GM12878 (cell line): ENCODE data around the gene IFITM5. TPM values are rescaled to one million over a fixed set of nuclear protein-coding genes. Genes with fewer than 3 reads are reported as not detected.

Experiments used
- BACH1 ChIP-seq: fragments of 450-650 bp; IDR thresholded peaks from 2 replicates; pipeline ENCODE4 v1.6.1; 2017; ENCODE audit warnings: mild to moderate bottlenecking, borderline replicate concordance
- BHLHE40 ChIP-seq, 2 experiments: fragments of 450-650 bp in 1 of 2; IDR thresholded peaks; 2 replicates each; pipeline ENCODE4 v1.6.1; 2011 to 2017; ENCODE audit warnings: low read depth in 2 of 2, borderline replicate concordance in 1 of 2, improper control_type of control experiment in 1 of 2, low read length in 1 of 2, mild to moderate bottlenecking in 1 of 2
- BRCA1 ChIP-seq: IDR thresholded peaks from 2 replicates; pipeline ENCODE4 v1.6.1; 2011; ENCODE audit warnings: low read depth, low read length, improper control_type of control experiment
- DPF2 ChIP-seq: fragments of 450-650 bp; IDR thresholded peaks from 2 replicates; pipeline ENCODE4 v1.6.1; 2017; ENCODE audit warnings: mild to moderate bottlenecking
- EP300 ChIP-seq, 2 experiments: fragments of 150-350 bp in 1 of 2; IDR thresholded peaks; 2 replicates each; pipeline ENCODE4 v1.6.1; 2011 to 2012; ENCODE audit warnings: low read depth in 2 of 2, low read length in 2 of 2, borderline replicate concordance in 1 of 2, improper control_type of control experiment in 1 of 2, inconsistent platforms in 1 of 2; ENCODE audit not compliant: control insufficient read depth in 1 of 2
- HDAC6 ChIP-seq: fragments of 200-600 bp; sonication (generic); IDR thresholded peaks from one replicate; pipeline ENCODE4 v1.8.0; 2017; ENCODE audit warnings: antibody characterized with exemption; ENCODE audit not compliant: unreplicated experiment
- IKZF1 ChIP-seq: fragments of 450-650 bp; conservative IDR thresholded peaks from 2 replicates; pipeline ENCODE4 v1.6.1; 2017; ENCODE audit warnings: antibody characterized with exemption, mild to moderate bottlenecking
- JUND ChIP-seq: IDR thresholded peaks from 2 replicates; pipeline ENCODE4 v1.6.1; 2012; ENCODE audit warnings: low read depth, mild to moderate bottlenecking, low read length, improper control_type of control experiment, moderate library complexity
- KLF5 ChIP-seq: fragments of 450-650 bp; IDR thresholded peaks from 2 replicates; pipeline ENCODE4 v1.6.1; 2014; ENCODE audit warnings: mild to moderate bottlenecking; ENCODE audit not compliant: partially characterized antibody
- MEF2A ChIP-seq: IDR thresholded peaks from 2 replicates; pipeline ENCODE4 v1.6.1; 2011; ENCODE audit warnings: low read depth, mild to moderate bottlenecking, low read length, moderate library complexity; ENCODE audit not compliant: insufficient read depth
- MTA2 ChIP-seq: fragments of 450-650 bp; IDR thresholded peaks from 2 replicates; pipeline ENCODE4 v1.6.1; 2016; ENCODE audit warnings: low read depth, mild to moderate bottlenecking, moderate library complexity
- MTA3 ChIP-seq: IDR thresholded peaks from 2 replicates; pipeline ENCODE4 v1.6.1; 2012; ENCODE audit warnings: low read length, inconsistent platforms, borderline replicate concordance
- NFYA ChIP-seq: IDR thresholded peaks from 2 replicates; pipeline ENCODE4 v1.6.1; 2011; ENCODE audit warnings: low read depth, mild to moderate bottlenecking, low read length, improper control_type of control experiment, borderline replicate concordance
- RAD21 ChIP-seq: IDR thresholded peaks from 2 replicates; pipeline ENCODE4 v1.6.1; 2011; ENCODE audit warnings: mild to moderate bottlenecking, low read depth, low read length, moderate library complexity; ENCODE audit not compliant: insufficient read depth
- RBBP5 ChIP-seq: fragments of 200-600 bp; sonication (generic); conservative IDR thresholded peaks from 2 replicates; pipeline ENCODE4 v1.6.1; 2016
- RELA ChIP-seq: fragments of 450-650 bp; IDR thresholded peaks from 2 replicates; pipeline ENCODE4 v1.8.0; 2014; ENCODE audit warnings: borderline replicate concordance; ENCODE audit not compliant: partially characterized antibody
- SUPT20H ChIP-seq: IDR thresholded peaks from 2 replicates; pipeline ENCODE4 v1.6.1; 2011; ENCODE audit warnings: low read depth, mild to moderate bottlenecking, low read length, moderate library complexity, borderline replicate concordance; ENCODE audit not compliant: control insufficient read depth
- YBX1 ChIP-seq: fragments of 450-650 bp; IDR thresholded peaks from 2 replicates; pipeline ENCODE4 v1.6.1; 2016; ENCODE audit warnings: antibody characterized with exemption
- ZBED1 ChIP-seq: IDR thresholded peaks from 2 replicates; pipeline ENCODE4 v1.6.1; 2016; ENCODE audit warnings: borderline replicate concordance
- ZNF24 ChIP-seq: fragments of 450-650 bp; IDR thresholded peaks from 2 replicates; pipeline ENCODE4 v1.6.1; 2017; ENCODE audit warnings: antibody characterized with exemption, mild to moderate bottlenecking
- ZSCAN29 ChIP-seq: fragments of 450-650 bp; IDR thresholded peaks from 2 replicates; pipeline ENCODE4 v1.6.1; 2017; ENCODE audit warnings: mild to moderate bottlenecking, moderate library complexity
- polyA plus RNA-seq, 11 experiments: library from polyadenylated mRNA; depleted of rRNA in 4 of 11; unstranded in 6 of 11; stranded (reverse) in 5 of 11; fragments of >200 nt; fragmentation: Nextera tagmentation in 4 of 11; fragmentation: Illumina TruSeq in 1 of 11; extraction: Ambion mirVana in 4 of 11; extraction: Trizol in 1 of 11; gene quantifications; 1 replicate in 1 of 11; 2 replicates in 10 of 11; pipeline versions ENCODE4 v1.2.1 to v1.2.3, GENCODE V29; 2011 to 2016; ENCODE audit warnings: inconsistent platforms in 2 of 11, missing spikeins in 2 of 11, low read depth in 1 of 11
- total RNA-seq, 4 experiments: library from RNA; depleted of rRNA in 3 of 4; stranded (reverse); fragments of >200 nt in 3 of 4; fragmentation: Illumina TruSeq in 1 of 4; extraction: Trizol in 1 of 4; gene quantifications; 2 replicates each; pipeline versions ENCODE4 v1.2.1 to v1.2.3, GENCODE V29; 2013 to 2021
- TF ChIP-seq, protein P1 (sequence below): fragments of 450-650 bp; IDR thresholded peaks from 2 replicates; pipeline ENCODE4 v1.6.1; 2017; ENCODE audit warnings: mild to moderate bottlenecking, moderate library complexity
- TF ChIP-seq, protein P2 (sequence below): IDR thresholded peaks from 2 replicates; pipeline ENCODE4 v1.6.1; 2012; ENCODE audit warnings: low read depth, low read length, improper control_type of control experiment
- TF ChIP-seq, protein P3 (sequence below): fragments of 450-650 bp; conservative IDR thresholded peaks from 2 replicates; pipeline ENCODE4 v1.6.1; 2017; ENCODE audit warnings: mild to moderate bottlenecking, moderate library complexity

Gene IFITM5
- total and polyA plus RNA-seq, 10 of the 15 experiments (the other 5 are each of a cell fraction or from before 2014, with no cell fraction given), result not detected

- TF ChIP-seq, protein P1, sequence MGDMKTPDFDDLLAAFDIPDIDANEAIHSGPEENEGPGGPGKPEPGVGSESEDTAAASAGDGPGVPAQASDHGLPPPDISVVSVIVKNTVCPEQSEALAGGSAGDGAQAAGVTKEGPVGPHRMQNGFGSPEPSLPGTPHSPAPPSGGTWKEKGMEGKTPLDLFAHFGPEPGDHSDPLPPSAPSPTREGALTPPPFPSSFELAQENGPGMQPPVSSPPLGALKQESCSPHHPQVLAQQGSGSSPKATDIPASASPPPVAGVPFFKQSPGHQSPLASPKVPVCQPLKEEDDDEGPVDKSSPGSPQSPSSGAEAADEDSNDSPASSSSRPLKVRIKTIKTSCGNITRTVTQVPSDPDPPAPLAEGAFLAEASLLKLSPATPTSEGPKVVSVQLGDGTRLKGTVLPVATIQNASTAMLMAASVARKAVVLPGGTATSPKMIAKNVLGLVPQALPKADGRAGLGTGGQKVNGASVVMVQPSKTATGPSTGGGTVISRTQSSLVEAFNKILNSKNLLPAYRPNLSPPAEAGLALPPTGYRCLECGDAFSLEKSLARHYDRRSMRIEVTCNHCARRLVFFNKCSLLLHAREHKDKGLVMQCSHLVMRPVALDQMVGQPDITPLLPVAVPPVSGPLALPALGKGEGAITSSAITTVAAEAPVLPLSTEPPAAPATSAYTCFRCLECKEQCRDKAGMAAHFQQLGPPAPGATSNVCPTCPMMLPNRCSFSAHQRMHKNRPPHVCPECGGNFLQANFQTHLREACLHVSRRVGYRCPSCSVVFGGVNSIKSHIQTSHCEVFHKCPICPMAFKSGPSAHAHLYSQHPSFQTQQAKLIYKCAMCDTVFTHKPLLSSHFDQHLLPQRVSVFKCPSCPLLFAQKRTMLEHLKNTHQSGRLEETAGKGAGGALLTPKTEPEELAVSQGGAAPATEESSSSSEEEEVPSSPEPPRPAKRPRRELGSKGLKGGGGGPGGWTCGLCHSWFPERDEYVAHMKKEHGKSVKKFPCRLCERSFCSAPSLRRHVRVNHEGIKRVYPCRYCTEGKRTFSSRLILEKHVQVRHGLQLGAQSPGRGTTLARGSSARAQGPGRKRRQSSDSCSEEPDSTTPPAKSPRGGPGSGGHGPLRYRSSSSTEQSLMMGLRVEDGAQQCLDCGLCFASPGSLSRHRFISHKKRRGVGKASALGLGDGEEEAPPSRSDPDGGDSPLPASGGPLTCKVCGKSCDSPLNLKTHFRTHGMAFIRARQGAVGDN, result peak; percentile 36; the same call in 1 of the 2 replicates
- TF ChIP-seq BRCA1, result no peak
- TF ChIP-seq ZBED1, result no peak
- TF ChIP-seq MTA2, result peak; percentile 44; the same call in 1 of the 2 replicates
- TF ChIP-seq NFYA, result no peak
- no peak for TF ChIP-seq MTA3
- no peak for TF ChIP-seq YBX1
- no peak for TF ChIP-seq SUPT20H
- no peak for TF ChIP-seq BHLHE40 (IDR thresholded peaks at IDR 0.05; ENCODE audit: borderline replicate concordance in 1 of 2, low read depth in 2 of 2, low read length in 1 of 2)
- peak; percentile 29 for TF ChIP-seq RELA
- peak; percentile 34; the same call in 1 of the 2 replicates for TF ChIP-seq BACH1
- peak; percentile 79 for TF ChIP-seq IKZF1
- no peak for TF ChIP-seq EP300 (IDR thresholded peaks at IDR 0.05; ENCODE audit: borderline replicate concordance in 1 of 2, control insufficient read depth in 1 of 2, low read depth in 2 of 2, low read length in 2 of 2)
- TF ChIP-seq DPF2, result peak; percentile 67
- no peak for TF ChIP-seq RAD21
- TF ChIP-seq MEF2A, result 0 out of 2 replicates have a peak, but pooled peaks have one; percentile 22
- no peak for TF ChIP-seq ZNF24
- no peak for TF ChIP-seq JUND
- TF ChIP-seq, protein P2, sequence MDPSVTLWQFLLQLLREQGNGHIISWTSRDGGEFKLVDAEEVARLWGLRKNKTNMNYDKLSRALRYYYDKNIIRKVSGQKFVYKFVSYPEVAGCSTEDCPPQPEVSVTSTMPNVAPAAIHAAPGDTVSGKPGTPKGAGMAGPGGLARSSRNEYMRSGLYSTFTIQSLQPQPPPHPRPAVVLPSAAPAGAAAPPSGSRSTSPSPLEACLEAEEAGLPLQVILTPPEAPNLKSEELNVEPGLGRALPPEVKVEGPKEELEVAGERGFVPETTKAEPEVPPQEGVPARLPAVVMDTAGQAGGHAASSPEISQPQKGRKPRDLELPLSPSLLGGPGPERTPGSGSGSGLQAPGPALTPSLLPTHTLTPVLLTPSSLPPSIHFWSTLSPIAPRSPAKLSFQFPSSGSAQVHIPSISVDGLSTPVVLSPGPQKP, result no peak
- TF ChIP-seq KLF5, result no peak
- no peak for TF ChIP-seq RBBP5
- no peak for TF ChIP-seq ZSCAN29
- TF ChIP-seq, protein P3, sequence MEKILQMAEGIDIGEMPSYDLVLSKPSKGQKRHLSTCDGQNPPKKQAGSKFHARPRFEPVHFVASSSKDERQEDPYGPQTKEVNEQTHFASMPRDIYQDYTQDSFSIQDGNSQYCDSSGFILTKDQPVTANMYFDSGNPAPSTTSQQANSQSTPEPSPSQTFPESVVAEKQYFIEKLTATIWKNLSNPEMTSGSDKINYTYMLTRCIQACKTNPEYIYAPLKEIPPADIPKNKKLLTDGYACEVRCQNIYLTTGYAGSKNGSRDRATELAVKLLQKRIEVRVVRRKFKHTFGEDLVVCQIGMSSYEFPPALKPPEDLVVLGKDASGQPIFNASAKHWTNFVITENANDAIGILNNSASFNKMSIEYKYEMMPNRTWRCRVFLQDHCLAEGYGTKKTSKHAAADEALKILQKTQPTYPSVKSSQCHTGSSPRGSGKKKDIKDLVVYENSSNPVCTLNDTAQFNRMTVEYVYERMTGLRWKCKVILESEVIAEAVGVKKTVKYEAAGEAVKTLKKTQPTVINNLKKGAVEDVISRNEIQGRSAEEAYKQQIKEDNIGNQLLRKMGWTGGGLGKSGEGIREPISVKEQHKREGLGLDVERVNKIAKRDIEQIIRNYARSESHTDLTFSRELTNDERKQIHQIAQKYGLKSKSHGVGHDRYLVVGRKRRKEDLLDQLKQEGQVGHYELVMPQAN, result peak; percentile 56; the same call in 1 of the 2 replicates
- peak; percentile 53 for TF ChIP-seq HDAC6
These were observed 14.6 kb upstream of the IFITM5 start, which contains the start of gene IFITM1 (continued) for GRCh38 chr11:313787-314553.
